Epithelial cell of proximal tubule (primary cell): ENCODE measurements around the gene ARID3B. TPM values are rescaled to one million over a fixed set of nuclear protein-coding genes. Genes with fewer than 3 reads are reported as not detected.

Experiments used
- DNase-seq: peaks from one replicate; pipeline ENCODE4 v3.0.0-alpha.2; 2011; ENCODE audit warnings: low read depth
- H3K4me3 ChIP-seq: 2 replicates; pipeline ENCODE4 v1.5.1; 2011; ENCODE audit warnings: low read depth, mild to moderate bottlenecking, low read length
- total RNA-seq: library from RNA; depleted of rRNA; stranded (reverse); fragments of >200 nt; gene quantifications from 2 replicates; pipeline ENCODE4 v1.2.3, GENCODE V29; 2015
- TF ChIP-seq, protein P1 (sequence below): conservative IDR thresholded peaks from 2 replicates; pipeline ENCODE4 v1.5.1; 2012; ENCODE audit warnings: low read depth, mild to moderate bottlenecking, low read length

The ARID3B gene
- total RNA-seq, 1 donor from 2014 or later, result 22.4 TPM

DNA sequence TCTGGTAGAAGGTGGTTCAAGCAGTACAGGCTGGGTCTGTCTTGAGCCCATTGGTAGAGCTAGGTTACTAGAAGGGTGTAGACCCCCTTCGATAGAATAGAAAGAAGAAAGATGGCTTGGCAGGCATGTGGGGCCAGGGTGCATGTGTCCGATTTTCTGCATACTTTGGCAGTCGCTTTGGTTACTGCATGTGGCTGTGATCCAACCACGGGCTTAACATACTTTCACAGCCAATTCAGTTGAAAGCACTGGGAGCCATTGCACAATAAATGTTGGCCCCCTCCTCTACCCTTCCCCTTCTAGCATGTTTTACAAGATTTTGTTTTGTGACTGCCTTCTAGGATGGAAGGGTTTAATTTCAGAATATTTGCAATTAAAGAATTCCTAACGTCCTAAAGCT, 7.2 kb downstream of the ARID3B start:
- H3K4me3 ChIP-seq, result no peak overlapping the region
- TF ChIP-seq, protein P1, sequence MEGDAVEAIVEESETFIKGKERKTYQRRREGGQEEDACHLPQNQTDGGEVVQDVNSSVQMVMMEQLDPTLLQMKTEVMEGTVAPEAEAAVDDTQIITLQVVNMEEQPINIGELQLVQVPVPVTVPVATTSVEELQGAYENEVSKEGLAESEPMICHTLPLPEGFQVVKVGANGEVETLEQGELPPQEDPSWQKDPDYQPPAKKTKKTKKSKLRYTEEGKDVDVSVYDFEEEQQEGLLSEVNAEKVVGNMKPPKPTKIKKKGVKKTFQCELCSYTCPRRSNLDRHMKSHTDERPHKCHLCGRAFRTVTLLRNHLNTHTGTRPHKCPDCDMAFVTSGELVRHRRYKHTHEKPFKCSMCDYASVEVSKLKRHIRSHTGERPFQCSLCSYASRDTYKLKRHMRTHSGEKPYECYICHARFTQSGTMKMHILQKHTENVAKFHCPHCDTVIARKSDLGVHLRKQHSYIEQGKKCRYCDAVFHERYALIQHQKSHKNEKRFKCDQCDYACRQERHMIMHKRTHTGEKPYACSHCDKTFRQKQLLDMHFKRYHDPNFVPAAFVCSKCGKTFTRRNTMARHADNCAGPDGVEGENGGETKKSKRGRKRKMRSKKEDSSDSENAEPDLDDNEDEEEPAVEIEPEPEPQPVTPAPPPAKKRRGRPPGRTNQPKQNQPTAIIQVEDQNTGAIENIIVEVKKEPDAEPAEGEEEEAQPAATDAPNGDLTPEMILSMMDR, result no peak

GRCh38 chr15:74549816-74550215, 8.8 kb downstream of the ARID3B start:
- DNase-seq, result no peak
- TF ChIP-seq, protein P1, result no peak
- no peak overlapping the region for H3K4me3 ChIP-seq

More for the DNA sequence above, 7.2 kb downstream of the ARID3B start:
- no peak for DNase-seq

DNA sequence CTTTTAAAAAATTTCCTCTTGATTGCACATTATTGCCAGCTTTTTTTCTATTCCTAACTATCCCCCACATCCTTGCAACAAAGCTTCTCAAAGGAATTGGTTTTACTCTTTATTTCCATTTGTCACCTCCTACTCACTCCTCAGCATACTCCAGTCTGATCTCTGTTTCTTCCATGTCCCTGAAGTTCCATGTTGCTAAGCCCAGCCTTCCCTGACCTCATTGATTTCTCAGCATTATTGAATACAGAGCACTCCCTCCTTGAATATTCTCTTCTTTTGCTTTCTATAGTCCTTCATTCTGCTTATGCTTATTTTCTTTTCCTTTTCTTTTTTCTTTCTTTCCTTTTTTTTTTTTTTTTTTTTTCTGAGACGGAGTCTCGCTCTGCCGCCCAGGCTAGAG, 10.7 kb downstream of the ARID3B start:
- H3K4me3 ChIP-seq, result no peak overlapping the region
- TF ChIP-seq, protein P1, result no peak
- no peak for DNase-seq

DNA sequence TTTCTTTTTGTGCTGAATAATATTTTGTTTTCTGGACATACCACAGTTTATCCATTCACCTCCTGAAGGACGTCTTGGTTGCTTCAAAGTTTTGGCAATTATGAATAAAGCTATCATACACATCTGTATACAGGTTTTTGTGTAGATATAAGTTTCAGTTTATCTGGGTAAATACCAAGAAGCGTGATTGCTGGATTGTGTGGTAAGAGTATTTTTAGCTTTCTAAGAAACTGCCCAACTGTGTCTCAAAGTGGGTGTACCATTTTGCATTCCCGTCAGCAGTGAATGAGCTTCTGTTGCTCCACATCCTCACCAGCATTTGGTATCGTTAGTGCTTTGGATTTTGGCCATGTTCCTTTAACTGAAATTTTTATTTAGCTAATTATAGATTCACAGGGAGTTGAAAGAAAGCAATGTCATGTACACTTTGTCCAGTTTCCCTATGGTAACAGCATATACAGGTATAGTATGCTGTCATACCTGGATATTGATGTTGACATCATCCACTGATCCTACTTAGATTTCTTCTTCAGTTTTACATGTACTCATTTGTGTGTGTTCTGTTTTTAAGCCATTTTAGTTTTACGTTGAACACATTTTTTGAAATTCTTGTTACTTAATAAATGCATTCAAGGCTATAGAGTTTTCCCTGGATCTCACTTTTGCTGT, 11.9 kb downstream of the ARID3B start:
- TF ChIP-seq, protein P1, result no peak
- DNase-seq, result no peak
- no peak overlapping the region for H3K4me3 ChIP-seq

DNA sequence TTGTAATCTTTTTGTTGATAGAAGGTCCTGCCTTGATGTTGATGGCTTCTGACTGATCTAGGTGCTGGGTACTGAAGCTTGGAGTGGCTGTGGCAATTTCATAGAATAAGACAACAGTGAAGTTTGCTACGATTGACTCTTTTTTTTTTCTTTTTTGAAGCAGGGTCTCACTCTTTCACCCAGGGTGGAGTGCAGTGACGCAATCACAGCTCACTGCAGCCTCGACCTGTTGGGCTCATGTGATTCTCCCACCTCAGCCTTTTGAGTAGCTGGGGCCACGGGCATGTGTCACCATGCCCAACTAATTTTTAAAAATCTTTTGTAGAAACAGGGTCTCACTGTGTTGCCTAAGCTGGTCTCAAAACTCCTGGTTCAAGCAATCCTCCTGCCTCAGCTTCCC, 14.2 kb downstream of the ARID3B start:
- TF ChIP-seq, protein P1, result no peak
- no peak overlapping the region for H3K4me3 ChIP-seq
- no peak for DNase-seq

DNA sequence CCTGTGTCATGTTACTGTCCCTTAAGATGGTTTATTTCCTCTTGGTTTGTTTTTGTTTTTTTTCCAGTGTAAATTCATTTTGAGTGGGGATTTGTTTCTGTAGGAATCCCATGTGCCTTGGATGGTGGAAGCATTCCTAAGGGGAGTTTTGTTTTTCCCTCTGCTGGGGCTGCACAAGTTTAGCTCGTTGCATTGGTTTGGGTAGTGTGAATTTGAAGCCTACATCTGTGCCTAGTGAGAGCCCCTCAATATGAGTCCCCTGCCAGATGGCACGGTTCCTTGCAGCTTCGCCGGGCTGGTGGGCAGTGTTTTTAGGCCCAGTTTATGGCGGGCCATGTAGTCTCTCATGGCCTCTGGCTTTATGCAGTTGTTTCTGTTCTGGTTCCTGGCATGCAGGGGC, 17.7 kb downstream of the ARID3B start:
- DNase-seq, result no peak
- no peak overlapping the region for H3K4me3 ChIP-seq
- TF ChIP-seq, protein P1, result no peak

GRCh38 chr15:74563442-74563841, 22.4 kb downstream of the ARID3B start:
- H3K4me3 ChIP-seq, result no peak overlapping the region
- TF ChIP-seq, protein P1, result no peak
- no peak for DNase-seq
